HG03108 (cell line): ENCODE data around the gene LSM6.

ENCODE experiments used
- ATAC-seq: cut with Tn5 transposase; IDR thresholded peaks from one replicate; pipeline ENCODE4 v1.9.1; 2021; ENCODE audit warnings: moderate library complexity; ENCODE audit not compliant: unreplicated experiment

Gene LSM6

GRCh38 chr4:146183209-146183608 is 7.7 kb downstream of the LSM6 start:
- ATAC-seq = no peak

- ATAC-seq = no peak
Observed at GRCh38 chr4:146186041-146186440, 10.5 kb downstream of the LSM6 start.

- no peak for ATAC-seq
Observed at GRCh38 chr4:146186596-146186995, 11.1 kb downstream of the LSM6 start.

GRCh38 chr4:146190456-146190855 is 14.9 kb downstream of the LSM6 start:
- ATAC-seq = no peak

GRCh38 chr4:146191766-146192458 is 16.4 kb downstream of the LSM6 start:
- no peak for ATAC-seq

GRCh38 chr4:146193628-146194027 is 18.1 kb downstream of the LSM6 start:
- ATAC-seq = no peak

- ATAC-seq = no peak
Observed at GRCh38 chr4:146194212-146194611, 18.7 kb downstream of the LSM6 start.

GRCh38 chr4:146202665-146203064 is 27.1 kb downstream of the LSM6 start:
- ATAC-seq = no peak

- no peak for ATAC-seq
Observed at GRCh38 chr4:146207410-146207809, 31.9 kb downstream of the LSM6 start.

GRCh38 chr4:146210890-146211289 is 35.4 kb downstream of the LSM6 start:
- no peak for ATAC-seq

GRCh38 chr4:146211440-146211839 is 35.9 kb downstream of the LSM6 start:
- no peak for ATAC-seq

GRCh38 chr4:146212781-146213180 is 37.3 kb downstream of the LSM6 start:
- ATAC-seq = no peak

GRCh38 chr4:146214238-146214637 is 38.7 kb downstream of the LSM6 start, which contains the start of gene REELD1:
TSS of gene REELD1 (plus strand) at chr4:146214538. CDS start at chr4:146216953, 2,415 bp downstream.
- ATAC-seq = no peak

GRCh38 chr4:146222313-146222712 is 46.8 kb downstream of the LSM6 start:
- ATAC-seq = no peak

GRCh38 chr4:146224326-146224966 is 48.9 kb downstream of the LSM6 start:
- no peak for ATAC-seq

GRCh38 chr4:146229406-146229805 is 53.9 kb downstream of the LSM6 start:
- ATAC-seq = no peak

GRCh38 chr4:146232131-146232722 is 56.7 kb downstream of the LSM6 start:
- no peak for ATAC-seq

- no peak for ATAC-seq
Observed at GRCh38 chr4:146235654-146236177, 60.2 kb downstream of the LSM6 start.

GRCh38 chr4:146236216-146236615 is 60.7 kb downstream of the LSM6 start:
- no peak for ATAC-seq

GRCh38 chr4:146237092-146237491 is 61.6 kb downstream of the LSM6 start:
- no peak for ATAC-seq

- ATAC-seq = no peak
Observed at GRCh38 chr4:146238107-146238506, 62.6 kb downstream of the LSM6 start.
